ENCODE data around the gene NSRP1.

NSRP1 gene

GRCh38 chr17:30207655-30208054 lies 91.0 kb downstream of the NSRP1 start:
- no peak for TF ChIP-seq CTCF (conservative IDR thresholded peaks at IDR 0.05)
- H3K27ac ChIP-seq, result no peak overlapping the region

- no peak overlapping the region for H3K27ac ChIP-seq
- no peak for TF ChIP-seq CTCF (conservative IDR thresholded peaks at IDR 0.05)
These were observed 91.6 kb downstream of the NSRP1 start for GRCh38 chr17:30208214-30208613.

GRCh38 chr17:30209930-30210329 lies 93.3 kb downstream of the NSRP1 start:
- TF ChIP-seq CTCF (conservative IDR thresholded peaks at IDR 0.05), result no peak
- no peak overlapping the region for H3K27ac ChIP-seq

GRCh38 chr17:30210366-30210765 lies 93.8 kb downstream of the NSRP1 start:
- no peak overlapping the region for H3K27ac ChIP-seq
- no peak for TF ChIP-seq CTCF (conservative IDR thresholded peaks at IDR 0.05)

- TF ChIP-seq CTCF (conservative IDR thresholded peaks at IDR 0.05), result no peak
These were observed 94.3 kb downstream of the NSRP1 start for GRCh38 chr17:30210901-30211300.

GRCh38 chr17:30211371-30211770 lies 94.8 kb downstream of the NSRP1 start:
- H3K27ac ChIP-seq, result no peak overlapping the region
- TF ChIP-seq CTCF (conservative IDR thresholded peaks at IDR 0.05), result no peak

More at GRCh38 chr17:30210901-30211300, 94.3 kb downstream of the NSRP1 start:
- no peak overlapping the region for H3K27ac ChIP-seq

GRCh38 chr17:30212750-30213149 lies 96.1 kb downstream of the NSRP1 start:
- H3K27ac ChIP-seq, result no peak overlapping the region
- TF ChIP-seq CTCF (conservative IDR thresholded peaks at IDR 0.05), result no peak

- TF ChIP-seq CTCF (conservative IDR thresholded peaks at IDR 0.05), result no peak
- H3K27ac ChIP-seq, result no peak overlapping the region
These were observed 100.4 kb downstream of the NSRP1 start for GRCh38 chr17:30217054-30217453.
